GM12878 (cell line): ENCODE measurements around the gene MKRN2. TPM values are rescaled to one million over a fixed set of nuclear protein-coding genes. Genes with fewer than 3 reads are reported as not detected.
A peak's percentile ranks its signal among the peaks of the same experiment; 100 is the strongest.

Experiments
- ATAC-seq: fragments of 200-7000 bp; cut with Tn5 transposase; 3 replicates; pipeline ENCODE4 v1.9.1; 2020; ENCODE audit warnings: mild to moderate bottlenecking, moderate library complexity
- BruUV-seq: library from RNA; stranded (reverse); fragments of 400-500 nt; replicated peaks from 2 replicates; lab custom pipeline; 2021; lab: Mats Ljungman, UMichigan
- CTCF ChIA-PET: fragments of 300-600 bp; sonication (Branson Sonifier 250); formaldehyde crosslinking; extraction: SDS; loops from one replicate; lab custom pipeline; 2021; ENCODE audit warnings: inconsistent platforms; lab: Yijun Ruan, JAX
- POLR2A ChIA-PET: fragments of 350-600 bp; formaldehyde crosslinking; extraction: SDS; loops from one replicate; lab custom pipeline; 2021; ENCODE audit warnings: inconsistent platforms; lab: Charles Lee
- RAD21 ChIA-PET: fragments of 300-600 bp; sonication (Branson Sonifier 250); formaldehyde crosslinking; loops from one replicate; lab custom pipeline; 2023; ENCODE audit warnings: antibody characterized with exemption; ENCODE audit not compliant: unreplicated experiment; lab: Charles Lee
- SMC1A ChIA-PET: fragments of 300-600 bp; sonication (Branson Sonifier 250); formaldehyde crosslinking; loops from one replicate; lab custom pipeline; 2023; ENCODE audit not compliant: unreplicated experiment, uncharacterized antibody; lab: Charles Lee
- DNase-seq: peaks from one replicate; pipeline ENCODE4 v3.0.0-alpha.2; 2011; ENCODE audit warnings: low read depth, low spot score
- FAIRE-seq: peaks from 3 replicates; lab custom pipeline; 2011; peaks lifted over from hg19 to GRCh38; lab: Jason Lieb, UNC
- H2AFZ ChIP-seq: 2 replicates; pipeline ENCODE4 v1.6.0; 2011; ENCODE audit warnings: low read depth, low read length, control low read depth; ENCODE audit not compliant: control insufficient read depth
- H3K27ac ChIP-seq: 2 replicates; pipeline ENCODE4 v1.5.1; 2011; ENCODE audit warnings: control low read depth; ENCODE audit not compliant: control insufficient read depth, insufficient read depth
- H3K27me3 ChIP-seq, 2 experiments: replicated peaks in 1 of 2; 2 replicates each; pipeline versions ENCODE4 v1.6.0 to v1.6.1; 2011; ENCODE audit warnings: low read length in 1 of 2; ENCODE audit not compliant: control insufficient read depth in 2 of 2, insufficient read depth in 2 of 2
- H3K36me3 ChIP-seq, 2 experiments: 2 replicates each; pipeline ENCODE4 v1.5.1; 2011; ENCODE audit warnings: low read length in 1 of 2; ENCODE audit not compliant: control insufficient read depth in 2 of 2, insufficient read depth in 2 of 2
- H3K4me1 ChIP-seq: 2 replicates; pipeline ENCODE4 v1.6.1; 2011; ENCODE audit warnings: mild to moderate bottlenecking, low read length, moderate library complexity, mixed read lengths; ENCODE audit not compliant: control insufficient read depth, insufficient read depth
- H3K4me2 ChIP-seq: 2 replicates; pipeline ENCODE4 v1.6.0; 2011; ENCODE audit warnings: control low read depth; ENCODE audit not compliant: control insufficient read depth, insufficient read depth
- H3K4me3 ChIP-seq: fragments of 200-600 bp; sonication (generic); 2 replicates; pipeline ENCODE4 v1.5.1; 2016
- H3K79me2 ChIP-seq: 2 replicates; pipeline ENCODE4 v1.6.0; 2011; ENCODE audit warnings: low read length; ENCODE audit not compliant: control insufficient read depth, insufficient read depth
- H3K9ac ChIP-seq: 2 replicates; pipeline ENCODE4 v1.8.0; 2011; ENCODE audit warnings: low read length, control low read depth, mixed read lengths; ENCODE audit not compliant: control insufficient read depth, insufficient read depth
- H3K9me3 ChIP-seq: replicated peaks from 3 replicates; pipeline ENCODE4 v1.5.1; 2011; ENCODE audit warnings: mild to moderate bottlenecking, low read length; ENCODE audit not compliant: control insufficient read depth, insufficient read depth
- H4K20me1 ChIP-seq: 2 replicates; pipeline ENCODE4 v1.6.0; 2011; ENCODE audit not compliant: control insufficient read depth, insufficient read depth
- CHD2 ChIP-seq: IDR thresholded peaks from 2 replicates; pipeline ENCODE4 v1.6.1; 2011; ENCODE audit warnings: low read depth, low read length, improper control_type of control experiment, borderline replicate concordance
- CREB1 ChIP-seq: IDR thresholded peaks from 2 replicates; pipeline ENCODE4 v1.6.1; 2012; ENCODE audit warnings: low read depth, mild to moderate bottlenecking, inconsistent platforms
- EGR1 ChIP-seq, 2 experiments: IDR thresholded peaks; 1 replicate in 1 of 2; 2 replicates in 1 of 2; pipeline ENCODE4 v1.6.1; 2011 to 2012; ENCODE audit warnings: low read depth in 2 of 2, low read length in 2 of 2, borderline replicate concordance in 1 of 2, mild to moderate bottlenecking in 1 of 2, moderate library complexity in 1 of 2
- SMC3 ChIP-seq: IDR thresholded peaks from 2 replicates; pipeline ENCODE4 v1.6.1; 2011; ENCODE audit warnings: low read length, improper control_type of control experiment, borderline replicate concordance
- WGBS: methylation state at CpG from one replicate; pipeline ENCODE4 v1.1.6; 2016; ENCODE audit warnings: low lambda C conversion rate; ENCODE audit not compliant: insufficient replicate concordance, insufficient coverage; ENCODE audit errors: missing lambda C conversion rate; 5-methylcytosine and 5-hydroxymethylcytosine counted together
- in situ Hi-C: fragments of 300-500 bp; cut with MboI; formaldehyde crosslinking; loops from 9 replicates; pipeline ENCODE4 v1.14.3; 2018; ENCODE audit warnings: mixed read lengths
- intact Hi-C: fragments of 100-400 bp; cut with micrococcal nuclease; formaldehyde crosslinking; loops from one replicate; pipeline ENCODE4 v1.14.2; 2022; ENCODE audit not compliant: unreplicated experiment
- polyA plus RNA-seq, 11 experiments: library from polyadenylated mRNA; depleted of rRNA in 4 of 11; unstranded in 6 of 11; stranded (reverse) in 5 of 11; fragments of >200 nt; fragmentation: Nextera tagmentation in 4 of 11; fragmentation: Illumina TruSeq in 1 of 11; extraction: Ambion mirVana in 4 of 11; extraction: Trizol in 1 of 11; gene quantifications; 1 replicate in 1 of 11; 2 replicates in 10 of 11; pipeline versions ENCODE4 v1.2.1 to v1.2.3, GENCODE V29; 2011 to 2016; ENCODE audit warnings: inconsistent platforms in 2 of 11, missing spikeins in 2 of 11, low read depth in 1 of 11
- total RNA-seq, 4 experiments: library from RNA; depleted of rRNA in 3 of 4; stranded (reverse); fragments of >200 nt in 3 of 4; fragmentation: Illumina TruSeq in 1 of 4; extraction: Trizol in 1 of 4; gene quantifications; 2 replicates each; pipeline versions ENCODE4 v1.2.1 to v1.2.3, GENCODE V29; 2013 to 2021
- TF ChIP-seq, protein P1 (sequence below): fragments of 450-650 bp; IDR thresholded peaks from 2 replicates; pipeline ENCODE4 v1.6.1; 2017; ENCODE audit warnings: mild to moderate bottlenecking, low read depth, inconsistent platforms; ENCODE audit not compliant: poor library complexity, severe bottlenecking
- TF ChIP-seq, protein P2 (sequence below): fragments of 450-650 bp; conservative IDR thresholded peaks from 2 replicates; pipeline ENCODE4 v1.6.1; 2017; ENCODE audit warnings: mild to moderate bottlenecking, moderate library complexity
- TF ChIP-seq, protein P3 (sequence below): fragments of 450-650 bp; IDR thresholded peaks from 2 replicates; pipeline ENCODE4 v1.6.1; 2017; ENCODE audit warnings: mild to moderate bottlenecking, moderate library complexity
- TF ChIP-seq, protein P4 (sequence below): fragments of 450-650 bp; IDR thresholded peaks from 2 replicates; pipeline ENCODE4 v1.6.1; 2017; ENCODE audit warnings: low read depth, mild to moderate bottlenecking, moderate library complexity
- TF ChIP-seq, protein P5 (sequence below): fragments of 150-350 bp; IDR thresholded peaks from 2 replicates; pipeline ENCODE4 v1.6.1; 2016; ENCODE audit warnings: low read depth, low read length

Gene MKRN2
- total and polyA plus RNA-seq, 10 of the 15 experiments (the other 5 are each of a cell fraction or from before 2014, with no cell fraction given): 15.4 to 40.7 (median 34.4) TPM

DNA sequence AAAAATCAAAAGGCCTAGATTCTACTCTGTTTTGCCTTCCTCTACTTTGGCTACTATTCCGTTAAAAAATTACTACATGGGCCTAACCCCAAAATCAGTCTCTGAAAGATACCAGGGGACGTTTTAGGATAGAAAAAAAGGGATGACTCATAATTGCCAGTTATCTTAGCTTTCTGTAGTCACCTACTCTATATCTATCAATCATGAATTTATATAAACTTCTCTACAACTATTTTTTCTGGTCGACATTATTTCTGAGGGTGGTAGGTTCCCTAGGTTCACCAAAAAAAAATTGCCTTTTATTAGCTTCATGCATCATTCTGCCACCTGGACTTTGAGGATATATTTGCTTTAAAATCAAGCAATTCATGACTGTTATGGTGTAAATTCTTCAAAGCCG is 70.5 kb downstream of the MKRN2 start:
- RAD21 ChIA-PET: no interaction called here
- H3K36me3 ChIP-seq: no peaks in the 10 kb centered on the region; a peak in 1 of 4 replicates
- ATAC-seq: peak; percentile 34; the same call in 2 of the 3 replicates
- no peak for FAIRE-seq
- intact Hi-C loops (loop anchor here (5.0 kb wide), 1 partner anchor 35 kb away; the partner anchor contains the start of gene RAF1), in situ Hi-C loops (no loop called here)
- H3K27me3 ChIP-seq: no peaks in the 10 kb centered on the region
- H3K4me2 ChIP-seq: no peak overlapping the region
- CTCF ChIA-PET: interaction anchor here (0.7 to 1.4 kb wide), 2 partner anchors 21 to 43 kb away, joined by 3 read pairs; no protein-coding TSS in a partner anchor
- H3K79me2 ChIP-seq: peaks cover 86% of the 10 kb centered on the region
- no peaks in the 10 kb centered on the region; the same call in 2 of the 3 replicates for H3K9me3 ChIP-seq
- no TSS peak for BruUV-seq
- no peak overlapping the region for H2AFZ ChIP-seq
- POLR2A ChIA-PET: no interaction called here
- DNase-seq: no peak
- no peak overlapping the region for H3K9ac ChIP-seq
- WGBS: 50% methylated on average over 4 of the region's 4 CpGs
- H3K27ac ChIP-seq: no peak overlapping the region
- H3K4me1 ChIP-seq: peaks cover 10% of the 10 kb centered on the region
- no peak overlapping the region for H3K4me3 ChIP-seq
- H4K20me1 ChIP-seq: no peaks in the 10 kb centered on the region
- SMC1A ChIA-PET: interaction anchor here (0.9 to 1.6 kb wide), 2 partner anchors 32 to 68 kb away, joined by 3 to 5 read pairs; no protein-coding TSS in a partner anchor
- TF ChIP-seq, protein P1, sequence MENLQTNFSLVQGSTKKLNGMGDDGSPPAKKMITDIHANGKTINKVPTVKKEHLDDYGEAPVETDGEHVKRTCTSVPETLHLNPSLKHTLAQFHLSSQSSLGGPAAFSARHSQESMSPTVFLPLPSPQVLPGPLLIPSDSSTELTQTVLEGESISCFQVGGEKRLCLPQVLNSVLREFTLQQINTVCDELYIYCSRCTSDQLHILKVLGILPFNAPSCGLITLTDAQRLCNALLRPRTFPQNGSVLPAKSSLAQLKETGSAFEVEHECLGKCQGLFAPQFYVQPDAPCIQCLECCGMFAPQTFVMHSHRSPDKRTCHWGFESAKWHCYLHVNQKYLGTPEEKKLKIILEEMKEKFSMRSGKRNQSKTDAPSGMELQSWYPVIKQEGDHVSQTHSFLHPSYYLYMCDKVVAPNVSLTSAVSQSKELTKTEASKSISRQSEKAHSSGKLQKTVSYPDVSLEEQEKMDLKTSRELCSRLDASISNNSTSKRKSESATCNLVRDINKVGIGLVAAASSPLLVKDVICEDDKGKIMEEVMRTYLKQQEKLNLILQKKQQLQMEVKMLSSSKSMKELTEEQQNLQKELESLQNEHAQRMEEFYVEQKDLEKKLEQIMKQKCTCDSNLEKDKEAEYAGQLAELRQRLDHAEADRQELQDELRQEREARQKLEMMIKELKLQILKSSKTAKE: no peak
- TF ChIP-seq, protein P2, sequence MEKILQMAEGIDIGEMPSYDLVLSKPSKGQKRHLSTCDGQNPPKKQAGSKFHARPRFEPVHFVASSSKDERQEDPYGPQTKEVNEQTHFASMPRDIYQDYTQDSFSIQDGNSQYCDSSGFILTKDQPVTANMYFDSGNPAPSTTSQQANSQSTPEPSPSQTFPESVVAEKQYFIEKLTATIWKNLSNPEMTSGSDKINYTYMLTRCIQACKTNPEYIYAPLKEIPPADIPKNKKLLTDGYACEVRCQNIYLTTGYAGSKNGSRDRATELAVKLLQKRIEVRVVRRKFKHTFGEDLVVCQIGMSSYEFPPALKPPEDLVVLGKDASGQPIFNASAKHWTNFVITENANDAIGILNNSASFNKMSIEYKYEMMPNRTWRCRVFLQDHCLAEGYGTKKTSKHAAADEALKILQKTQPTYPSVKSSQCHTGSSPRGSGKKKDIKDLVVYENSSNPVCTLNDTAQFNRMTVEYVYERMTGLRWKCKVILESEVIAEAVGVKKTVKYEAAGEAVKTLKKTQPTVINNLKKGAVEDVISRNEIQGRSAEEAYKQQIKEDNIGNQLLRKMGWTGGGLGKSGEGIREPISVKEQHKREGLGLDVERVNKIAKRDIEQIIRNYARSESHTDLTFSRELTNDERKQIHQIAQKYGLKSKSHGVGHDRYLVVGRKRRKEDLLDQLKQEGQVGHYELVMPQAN: no peak
- TF ChIP-seq, protein P3, sequence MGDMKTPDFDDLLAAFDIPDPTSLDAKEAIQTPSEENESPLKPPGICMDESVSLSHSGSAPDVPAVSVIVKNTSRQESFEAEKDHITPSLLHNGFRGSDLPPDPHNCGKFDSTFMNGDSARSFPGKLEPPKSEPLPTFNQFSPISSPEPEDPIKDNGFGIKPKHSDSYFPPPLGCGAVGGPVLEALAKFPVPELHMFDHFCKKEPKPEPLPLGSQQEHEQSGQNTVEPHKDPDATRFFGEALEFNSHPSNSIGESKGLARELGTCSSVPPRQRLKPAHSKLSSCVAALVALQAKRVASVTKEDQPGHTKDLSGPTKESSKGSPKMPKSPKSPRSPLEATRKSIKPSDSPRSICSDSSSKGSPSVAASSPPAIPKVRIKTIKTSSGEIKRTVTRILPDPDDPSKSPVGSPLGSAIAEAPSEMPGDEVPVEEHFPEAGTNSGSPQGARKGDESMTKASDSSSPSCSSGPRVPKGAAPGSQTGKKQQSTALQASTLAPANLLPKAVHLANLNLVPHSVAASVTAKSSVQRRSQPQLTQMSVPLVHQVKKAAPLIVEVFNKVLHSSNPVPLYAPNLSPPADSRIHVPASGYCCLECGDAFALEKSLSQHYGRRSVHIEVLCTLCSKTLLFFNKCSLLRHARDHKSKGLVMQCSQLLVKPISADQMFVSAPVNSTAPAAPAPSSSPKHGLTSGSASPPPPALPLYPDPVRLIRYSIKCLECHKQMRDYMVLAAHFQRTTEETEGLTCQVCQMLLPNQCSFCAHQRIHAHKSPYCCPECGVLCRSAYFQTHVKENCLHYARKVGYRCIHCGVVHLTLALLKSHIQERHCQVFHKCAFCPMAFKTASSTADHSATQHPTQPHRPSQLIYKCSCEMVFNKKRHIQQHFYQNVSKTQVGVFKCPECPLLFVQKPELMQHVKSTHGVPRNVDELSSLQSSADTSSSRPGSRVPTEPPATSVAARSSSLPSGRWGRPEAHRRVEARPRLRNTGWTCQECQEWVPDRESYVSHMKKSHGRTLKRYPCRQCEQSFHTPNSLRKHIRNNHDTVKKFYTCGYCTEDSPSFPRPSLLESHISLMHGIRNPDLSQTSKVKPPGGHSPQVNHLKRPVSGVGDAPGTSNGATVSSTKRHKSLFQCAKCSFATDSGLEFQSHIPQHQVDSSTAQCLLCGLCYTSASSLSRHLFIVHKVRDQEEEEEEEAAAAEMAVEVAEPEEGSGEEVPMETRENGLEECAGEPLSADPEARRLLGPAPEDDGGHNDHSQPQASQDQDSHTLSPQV: no peak
- TF ChIP-seq, protein P4, sequence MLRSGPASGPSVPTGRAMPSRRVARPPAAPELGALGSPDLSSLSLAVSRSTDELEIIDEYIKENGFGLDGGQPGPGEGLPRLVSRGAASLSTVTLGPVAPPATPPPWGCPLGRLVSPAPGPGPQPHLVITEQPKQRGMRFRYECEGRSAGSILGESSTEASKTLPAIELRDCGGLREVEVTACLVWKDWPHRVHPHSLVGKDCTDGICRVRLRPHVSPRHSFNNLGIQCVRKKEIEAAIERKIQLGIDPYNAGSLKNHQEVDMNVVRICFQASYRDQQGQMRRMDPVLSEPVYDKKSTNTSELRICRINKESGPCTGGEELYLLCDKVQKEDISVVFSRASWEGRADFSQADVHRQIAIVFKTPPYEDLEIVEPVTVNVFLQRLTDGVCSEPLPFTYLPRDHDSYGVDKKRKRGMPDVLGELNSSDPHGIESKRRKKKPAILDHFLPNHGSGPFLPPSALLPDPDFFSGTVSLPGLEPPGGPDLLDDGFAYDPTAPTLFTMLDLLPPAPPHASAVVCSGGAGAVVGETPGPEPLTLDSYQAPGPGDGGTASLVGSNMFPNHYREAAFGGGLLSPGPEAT: no peak
- TF ChIP-seq EGR1 (IDR thresholded peaks at IDR 0.05; ENCODE audit: borderline replicate concordance in 1 of 2, low read depth in 2 of 2, low read length in 2 of 2): no peak
- TF ChIP-seq CREB1: no peak
- TF ChIP-seq CHD2: no peak
- TF ChIP-seq SMC3: no peak
- TF ChIP-seq, protein P5, sequence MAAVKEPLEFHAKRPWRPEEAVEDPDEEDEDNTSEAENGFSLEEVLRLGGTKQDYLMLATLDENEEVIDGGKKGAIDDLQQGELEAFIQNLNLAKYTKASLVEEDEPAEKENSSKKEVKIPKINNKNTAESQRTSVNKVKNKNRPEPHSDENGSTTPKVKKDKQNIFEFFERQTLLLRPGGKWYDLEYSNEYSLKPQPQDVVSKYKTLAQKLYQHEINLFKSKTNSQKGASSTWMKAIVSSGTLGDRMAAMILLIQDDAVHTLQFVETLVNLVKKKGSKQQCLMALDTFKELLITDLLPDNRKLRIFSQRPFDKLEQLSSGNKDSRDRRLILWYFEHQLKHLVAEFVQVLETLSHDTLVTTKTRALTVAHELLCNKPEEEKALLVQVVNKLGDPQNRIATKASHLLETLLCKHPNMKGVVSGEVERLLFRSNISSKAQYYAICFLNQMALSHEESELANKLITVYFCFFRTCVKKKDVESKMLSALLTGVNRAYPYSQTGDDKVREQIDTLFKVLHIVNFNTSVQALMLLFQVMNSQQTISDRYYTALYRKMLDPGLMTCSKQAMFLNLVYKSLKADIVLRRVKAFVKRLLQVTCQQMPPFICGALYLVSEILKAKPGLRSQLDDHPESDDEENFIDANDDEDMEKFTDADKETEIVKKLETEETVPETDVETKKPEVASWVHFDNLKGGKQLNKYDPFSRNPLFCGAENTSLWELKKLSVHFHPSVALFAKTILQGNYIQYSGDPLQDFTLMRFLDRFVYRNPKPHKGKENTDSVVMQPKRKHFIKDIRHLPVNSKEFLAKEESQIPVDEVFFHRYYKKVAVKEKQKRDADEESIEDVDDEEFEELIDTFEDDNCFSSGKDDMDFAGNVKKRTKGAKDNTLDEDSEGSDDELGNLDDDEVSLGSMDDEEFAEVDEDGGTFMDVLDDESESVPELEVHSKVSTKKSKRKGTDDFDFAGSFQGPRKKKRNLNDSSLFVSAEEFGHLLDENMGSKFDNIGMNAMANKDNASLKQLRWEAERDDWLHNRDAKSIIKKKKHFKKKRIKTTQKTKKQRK: no peak
